SH-SY5Y (cell line): ENCODE results near the gene MEIOB.

Experiments used
- GATA2 ChIP-seq: IDR thresholded peaks from 2 replicates; pipeline ENCODE4 v1.6.1; 2011; ENCODE audit warnings: mild to moderate bottlenecking, low read depth, low read length
- GATA3 ChIP-seq: IDR thresholded peaks from 2 replicates; pipeline ENCODE4 v1.6.1; 2011; ENCODE audit warnings: low read depth, mild to moderate bottlenecking, low read length, moderate library complexity

- no peak for TF ChIP-seq GATA3
- no peak for TF ChIP-seq GATA2
These were observed 24.1 kb upstream of the MEIOB start for GRCh38 chr16:1895949-1896675.
